Measurements from ENCODE around the gene SPAG17.

SPAG17 gene

GRCh38 chr1:118077331-118078045, 107.5 kb downstream of the SPAG17 start:
- Histone ChIP-seq H3K4me1 (ENCODE audit: control insufficient read depth, low read length) (no peaks in the 10 kb centered on the region), H3K27ac (ENCODE audit: low read depth, low read length) (no peak overlapping the region), H3K27me3 (ENCODE audit: control insufficient read depth, low read length) (no peaks in the 10 kb centered on the region), H3K36me3 (ENCODE audit: control insufficient read depth, low read length) (no peaks in the 10 kb centered on the region), H3F3A (ENCODE audit: control insufficient read depth, insufficient read depth) (no peaks in the 10 kb centered on the region), H3K9me2 (replicated peaks; ENCODE audit: control insufficient read depth, low read length) (no peaks in the 10 kb centered on the region), H3K9me3 (ENCODE audit: control insufficient read depth, insufficient read depth, low read length) (no peaks in the 10 kb centered on the region), H3K4me3 (ENCODE audit: low read length) (no peak overlapping the region), H4K20me1 (ENCODE audit: control insufficient read depth, insufficient read depth, low read depth, low read length) (no peaks in the 10 kb centered on the region), H3K79me2 (ENCODE audit: control insufficient read depth, low read length) (no peaks in the 10 kb centered on the region), H3K4me2 (ENCODE audit: low read length) (no peak overlapping the region)
- TF ChIP-seq EZH2phosphoT487 (IDR thresholded peaks at IDR 0.05; ENCODE audit: borderline replicate concordance, low read length) (no peak), CTCF (IDR thresholded peaks at IDR 0.05; ENCODE audit: low read depth, low read length, poor library complexity, severe bottlenecking) (peak; percentile 38)

GRCh38 chr1:118075116-118075515, 109.9 kb downstream of the SPAG17 start:
- Histone ChIP-seq H3K27me3 (ENCODE audit: control insufficient read depth, low read length) (no peaks in the 10 kb centered on the region), H3K9me3 (ENCODE audit: control insufficient read depth, insufficient read depth, low read length) (no peaks in the 10 kb centered on the region), H3K4me3 (ENCODE audit: low read length) (no peak overlapping the region), H3K27ac (ENCODE audit: low read depth, low read length) (no peak overlapping the region), H3K79me2 (ENCODE audit: control insufficient read depth, low read length) (no peaks in the 10 kb centered on the region), H3K36me3 (ENCODE audit: control insufficient read depth, low read length) (no peaks in the 10 kb centered on the region), H3K4me2 (ENCODE audit: low read length) (no peak overlapping the region), H4K20me1 (ENCODE audit: control insufficient read depth, insufficient read depth, low read depth, low read length) (no peaks in the 10 kb centered on the region), H3K4me1 (ENCODE audit: control insufficient read depth, low read length) (no peaks in the 10 kb centered on the region), H3K9me2 (replicated peaks; ENCODE audit: control insufficient read depth, low read length) (no peaks in the 10 kb centered on the region), H3F3A (ENCODE audit: control insufficient read depth, insufficient read depth) (no peaks in the 10 kb centered on the region)
- no peak for TF ChIP-seq EZH2phosphoT487 (IDR thresholded peaks at IDR 0.05; ENCODE audit: borderline replicate concordance, low read length)
- no peak for TF ChIP-seq CTCF (IDR thresholded peaks at IDR 0.05; ENCODE audit: low read depth, low read length, poor library complexity, severe bottlenecking)

GRCh38 chr1:118073648-118074435, 111.2 kb downstream of the SPAG17 start:
- H3K9me3 ChIP-seq (ENCODE audit: control insufficient read depth, insufficient read depth, low read length) = no peaks in the 10 kb centered on the region
- no peak overlapping the region for H3K4me3 ChIP-seq (ENCODE audit: low read length)
- no peaks in the 10 kb centered on the region for H3K4me1 ChIP-seq (ENCODE audit: control insufficient read depth, low read length)
- no peaks in the 10 kb centered on the region for H3K36me3 ChIP-seq (ENCODE audit: control insufficient read depth, low read length)
- H3K27me3 ChIP-seq (ENCODE audit: control insufficient read depth, low read length) = no peaks in the 10 kb centered on the region
- no peak overlapping the region for H3K27ac ChIP-seq (ENCODE audit: low read depth, low read length)
- no peaks in the 10 kb centered on the region for H3K9me2 ChIP-seq (replicated peaks; ENCODE audit: control insufficient read depth, low read length)
- no peaks in the 10 kb centered on the region for H4K20me1 ChIP-seq (ENCODE audit: control insufficient read depth, insufficient read depth, low read depth, low read length)
- H3F3A ChIP-seq (ENCODE audit: control insufficient read depth, insufficient read depth) = no peaks in the 10 kb centered on the region
- H3K4me2 ChIP-seq (ENCODE audit: low read length) = no peak overlapping the region
- no peaks in the 10 kb centered on the region for H3K79me2 ChIP-seq (ENCODE audit: control insufficient read depth, low read length)
- TF ChIP-seq CTCF (IDR thresholded peaks at IDR 0.05; ENCODE audit: low read depth, low read length, poor library complexity, severe bottlenecking) (no peak), EZH2phosphoT487 (IDR thresholded peaks at IDR 0.05; ENCODE audit: borderline replicate concordance, low read length) (no peak)

All from DOHH2 (cell line).